ENCODE results near the gene SGMS1.
"Not testable (repeated sequence)": the region's sequence is repeated elsewhere in the genome, so short reads cannot be mapped to it uniquely, and the experiment has no call there.

SGMS1 gene

GRCh38 chr10:50361946-50362345, 261.8 kb downstream of the SGMS1 start:
- no peak overlapping the region for H3K27ac ChIP-seq

DNA sequence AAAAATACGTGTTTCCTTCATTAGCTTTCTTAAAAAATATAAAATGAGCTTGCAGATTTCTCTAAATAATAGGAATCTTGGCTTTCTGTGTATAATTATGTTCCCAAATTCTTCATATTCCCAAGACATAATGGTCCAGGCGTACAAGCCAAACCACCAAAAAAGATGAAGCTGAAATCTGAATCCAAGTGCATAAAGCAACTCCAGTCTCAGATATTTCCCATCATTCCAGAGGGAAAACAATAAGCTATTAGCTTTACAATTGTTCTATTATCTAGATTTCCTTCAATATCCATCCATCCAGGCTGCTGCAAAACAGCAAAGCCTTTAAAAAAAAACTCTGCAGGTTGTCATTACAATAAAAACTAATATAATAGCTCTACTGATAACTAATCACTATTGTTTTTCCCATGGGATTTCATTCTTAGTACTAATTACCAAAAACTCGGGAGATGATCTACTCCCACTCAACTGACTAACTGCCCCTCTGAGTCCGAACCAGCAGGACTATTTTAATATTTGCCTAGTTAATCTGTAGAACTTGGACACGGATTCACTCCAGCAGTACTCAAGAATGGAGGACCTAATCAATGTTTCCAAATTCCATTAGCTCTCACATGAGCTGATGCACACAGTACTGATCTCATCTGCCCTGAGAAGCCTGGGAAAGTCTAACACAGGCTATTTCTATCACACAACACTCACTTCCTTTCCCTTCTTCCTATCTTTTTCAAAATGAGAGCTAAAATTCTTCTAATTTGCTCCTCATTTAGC, 263.5 kb downstream of the SGMS1 start:
- H3K4me3 ChIP-seq = no peak overlapping the region
- no peak overlapping the region for H3K27ac ChIP-seq
- H3K9me3 ChIP-seq = no peaks in the 10 kb centered on the region
- no peak for TF ChIP-seq CTCF (IDR thresholded peaks at IDR 0.05)
- peaks cover 0 to 26% (median 2%) of the 10 kb centered on the region in 4 donors for H3K4me1 ChIP-seq
- DNase-seq = no peak
- no peaks in the 10 kb centered on the region for H3K27me3 ChIP-seq
- H3K36me3 ChIP-seq = no peaks in the 10 kb centered on the region
- intact Hi-C loops (cut with DNase I; ENCODE audit: low total_unique reads) = no loop called here

More at GRCh38 chr10:50361946-50362345, 261.8 kb downstream of the SGMS1 start:
- Histone ChIP-seq H3K36me3 (no peaks in the 10 kb centered on the region), H3K27me3 (no peaks in the 10 kb centered on the region), H3K4me3 (no peak overlapping the region), H3K9me3 (no peaks in the 10 kb centered on the region), H3K4me1 (peaks cover 0 to 30% (median 2%) of the 10 kb centered on the region in 4 donors)
- intact Hi-C loops (cut with DNase I; ENCODE audit: low total_unique reads) = no loop called here
- TF ChIP-seq CTCF (IDR thresholded peaks at IDR 0.05) = no peak
- no peak for DNase-seq

DNA sequence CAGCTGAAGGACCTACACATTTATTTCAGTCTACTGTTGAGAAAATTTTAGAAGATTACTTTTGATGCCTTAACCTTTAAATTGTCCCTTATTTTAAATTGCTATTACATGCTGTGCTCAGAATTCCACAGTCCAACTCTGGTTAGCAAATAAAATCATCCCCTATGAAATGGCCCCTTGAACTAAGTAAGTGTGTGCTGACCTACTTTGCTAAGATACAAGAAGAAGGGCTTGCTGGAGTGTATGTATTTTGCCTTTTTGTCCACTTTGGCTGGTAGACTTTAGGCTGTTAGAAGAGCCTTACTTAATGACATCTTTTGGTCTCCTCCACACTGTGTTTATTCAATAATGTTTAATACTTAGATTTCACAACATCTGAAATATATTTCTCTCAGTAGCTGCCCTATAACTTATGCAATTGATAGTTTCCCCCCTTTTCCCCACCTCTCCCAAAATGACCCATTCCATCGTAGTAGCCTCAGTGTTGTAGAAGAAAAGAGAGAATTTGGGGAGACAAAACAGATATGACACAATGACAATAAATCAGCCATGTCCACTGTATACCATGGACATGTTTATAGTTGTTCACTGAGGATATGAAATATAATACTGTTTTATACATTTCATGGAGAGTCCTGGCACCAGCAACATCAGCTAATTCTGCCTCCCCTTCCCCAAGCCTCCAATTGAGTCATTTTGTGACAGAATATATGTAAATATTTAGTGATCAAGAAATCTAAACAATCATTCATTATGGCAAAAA, 264.6 kb downstream of the SGMS1 start:
- H3K4me1 ChIP-seq = peaks cover 0 to 26% (median 2%) of the 10 kb centered on the region in 4 donors
- H3K4me3 ChIP-seq = no peak overlapping the region
- TF ChIP-seq CTCF (IDR thresholded peaks at IDR 0.05) = no peak
- no peaks in the 10 kb centered on the region for H3K36me3 ChIP-seq
- no peaks in the 10 kb centered on the region for H3K27me3 ChIP-seq
- H3K27ac ChIP-seq = no peak overlapping the region
- no peaks in the 10 kb centered on the region for H3K9me3 ChIP-seq
- DNase-seq = no peak
- intact Hi-C loops (cut with DNase I; ENCODE audit: low total_unique reads) = no loop called here

- H3K27me3 ChIP-seq = no peaks in the 10 kb centered on the region
- intact Hi-C loops (cut with DNase I; ENCODE audit: low total_unique reads) = no loop called here
- H3K27ac ChIP-seq = no peak overlapping the region
Measured at GRCh38 chr10:50358411-50358810, 265.3 kb downstream of the SGMS1 start.

DNA sequence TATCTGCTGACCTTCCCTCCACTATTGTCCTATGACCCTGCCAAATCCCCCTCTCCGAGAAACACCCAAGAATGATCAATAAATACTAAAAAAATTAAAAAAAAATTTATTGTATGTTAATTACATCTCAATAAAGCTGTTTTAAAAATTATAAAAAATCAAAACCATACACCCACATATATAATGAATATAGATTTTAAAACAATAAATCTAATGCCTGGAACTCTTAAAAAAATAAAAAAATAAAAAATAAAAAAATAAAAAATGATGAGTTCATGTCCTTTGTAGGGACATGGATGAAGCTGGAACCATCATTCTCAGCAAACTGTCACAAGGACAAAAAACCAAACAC, 267.3 kb downstream of the SGMS1 start:
- H3K4me3 ChIP-seq; H3K9me3 ChIP-seq; H3K27me3 ChIP-seq; DNase-seq; intact Hi-C loops (cut with DNase I; ENCODE audit: low total_unique reads); H3K27ac ChIP-seq; H3K36me3 ChIP-seq: not testable (repeated sequence)
- H3K4me1 ChIP-seq = peaks cover 0 to 26% (median 2%) of the 10 kb centered on the region in 4 donors

More at GRCh38 chr10:50358411-50358810, 265.3 kb downstream of the SGMS1 start:
- H3K36me3 ChIP-seq = no peaks in the 10 kb centered on the region
- H3K4me1 ChIP-seq = peaks cover 0 to 26% (median 2%) of the 10 kb centered on the region in 4 donors
- no peak for DNase-seq
- no peaks in the 10 kb centered on the region for H3K9me3 ChIP-seq
- TF ChIP-seq CTCF (IDR thresholded peaks at IDR 0.05) = no peak
- H3K4me3 ChIP-seq = no peak overlapping the region

DNA sequence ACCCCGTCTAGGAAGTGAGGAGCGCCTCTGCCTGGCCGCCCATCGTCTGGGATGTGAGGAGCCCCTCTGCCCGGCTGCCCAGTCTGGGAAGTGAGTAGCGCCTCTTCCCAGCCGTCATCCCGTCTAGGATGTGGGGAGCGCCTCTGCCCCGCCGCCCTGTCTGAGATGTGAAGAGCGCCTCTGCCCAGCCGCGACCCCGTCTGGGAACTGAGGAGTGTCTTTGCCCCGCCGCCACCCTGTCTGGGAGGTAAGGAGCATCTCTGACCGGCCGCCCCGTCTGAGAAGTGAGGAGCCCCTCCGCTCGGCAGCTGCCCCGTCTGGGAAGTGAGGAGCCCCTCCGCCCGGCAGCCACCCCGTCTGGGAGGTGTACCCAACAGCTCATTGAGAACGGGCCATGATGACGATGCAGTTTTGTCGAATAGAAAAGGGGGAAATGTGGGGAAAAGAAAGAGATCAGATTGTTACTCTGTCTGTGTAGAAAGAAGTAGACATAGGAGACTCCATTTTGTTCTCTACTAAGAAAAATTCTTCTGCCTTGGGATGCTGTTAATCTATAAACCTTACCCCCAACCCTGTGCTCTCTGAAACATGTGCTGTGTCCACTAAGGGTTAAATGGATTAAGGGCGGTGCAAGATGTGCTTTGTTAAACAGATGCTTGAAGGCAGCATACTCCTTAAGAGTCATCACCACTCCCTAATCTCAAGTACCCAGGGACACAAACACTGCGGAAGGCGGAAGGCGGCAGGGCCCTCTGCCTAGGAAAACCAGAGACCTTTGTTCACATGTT, 267.9 kb downstream of the SGMS1 start:
- H3K36me3 ChIP-seq; H3K9me3 ChIP-seq; intact Hi-C loops (cut with DNase I; ENCODE audit: low total_unique reads); H3K27me3 ChIP-seq; H3K4me3 ChIP-seq; H3K27ac ChIP-seq; DNase-seq: not testable (repeated sequence)
- H3K4me1 ChIP-seq = peaks cover 0 to 26% (median 2%) of the 10 kb centered on the region in 4 donors
